Stimulated activated naive CD4-positive, alpha-beta T cell (primary cell): ENCODE data around the gene PBX4.
"Not testable (repeated sequence)": the region's sequence is repeated elsewhere in the genome, so short reads cannot be mapped to it uniquely, and the experiment has no call there.

ENCODE experiments used
- DNase-seq, 6 experiments: peaks; one replicate each; lab custom pipeline; 2025; lab: John Stamatoyannopoulos, UW

The PBX4 gene, protein sequence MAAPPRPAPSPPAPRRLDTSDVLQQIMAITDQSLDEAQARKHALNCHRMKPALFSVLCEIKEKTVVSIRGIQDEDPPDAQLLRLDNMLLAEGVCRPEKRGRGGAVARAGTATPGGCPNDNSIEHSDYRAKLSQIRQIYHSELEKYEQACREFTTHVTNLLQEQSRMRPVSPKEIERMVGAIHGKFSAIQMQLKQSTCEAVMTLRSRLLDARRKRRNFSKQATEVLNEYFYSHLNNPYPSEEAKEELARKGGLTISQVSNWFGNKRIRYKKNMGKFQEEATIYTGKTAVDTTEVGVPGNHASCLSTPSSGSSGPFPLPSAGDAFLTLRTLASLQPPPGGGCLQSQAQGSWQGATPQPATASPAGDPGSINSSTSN

DNA sequence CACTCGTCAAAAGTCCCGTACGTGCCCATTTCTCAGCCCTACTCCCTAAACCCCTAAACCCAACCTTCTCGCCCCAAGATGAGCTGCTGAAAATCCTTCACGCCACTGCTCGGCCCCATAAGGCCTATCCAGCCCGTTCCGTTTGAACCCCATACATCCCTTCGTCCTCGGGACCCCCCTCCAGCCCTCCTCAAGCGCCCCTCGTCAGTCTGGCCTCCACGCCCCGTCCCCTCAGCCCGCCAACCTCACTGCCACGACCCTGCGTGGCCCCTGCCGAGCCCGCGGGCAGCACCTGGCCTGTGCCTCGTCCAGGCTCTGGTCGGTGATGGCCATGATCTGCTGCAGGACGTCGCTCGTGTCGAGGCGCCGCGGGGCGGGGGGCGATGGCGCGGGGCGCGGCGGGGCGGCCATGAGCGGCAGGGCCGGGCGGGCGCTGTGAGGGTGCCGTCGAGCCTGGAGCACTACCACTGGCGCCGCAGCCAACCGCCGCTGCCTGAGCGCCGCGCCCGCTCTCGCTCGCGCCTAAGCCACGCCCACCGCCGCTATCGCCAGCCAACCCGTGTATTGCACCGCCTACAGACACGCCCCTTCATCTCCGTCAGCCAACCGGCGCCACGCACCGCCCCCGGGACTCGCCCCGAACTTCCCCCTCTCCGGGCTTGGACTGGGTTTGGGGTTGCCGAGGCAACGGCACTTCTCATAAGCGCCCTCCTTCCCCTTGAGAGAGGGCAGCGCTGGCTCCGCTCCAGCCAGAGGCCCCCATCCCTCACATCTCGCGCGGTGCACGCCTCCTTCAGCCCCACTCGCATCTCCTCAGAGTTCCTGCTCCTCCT lies at the start of gene PBX4:
PBX4 (minus strand) TSS at position 469 of the 833 bp plus-strand sequence; CDS start at position 411, 58 bp downstream.
- DNase-seq = peak; percentile 96 to 99 (median 98)

DNA sequence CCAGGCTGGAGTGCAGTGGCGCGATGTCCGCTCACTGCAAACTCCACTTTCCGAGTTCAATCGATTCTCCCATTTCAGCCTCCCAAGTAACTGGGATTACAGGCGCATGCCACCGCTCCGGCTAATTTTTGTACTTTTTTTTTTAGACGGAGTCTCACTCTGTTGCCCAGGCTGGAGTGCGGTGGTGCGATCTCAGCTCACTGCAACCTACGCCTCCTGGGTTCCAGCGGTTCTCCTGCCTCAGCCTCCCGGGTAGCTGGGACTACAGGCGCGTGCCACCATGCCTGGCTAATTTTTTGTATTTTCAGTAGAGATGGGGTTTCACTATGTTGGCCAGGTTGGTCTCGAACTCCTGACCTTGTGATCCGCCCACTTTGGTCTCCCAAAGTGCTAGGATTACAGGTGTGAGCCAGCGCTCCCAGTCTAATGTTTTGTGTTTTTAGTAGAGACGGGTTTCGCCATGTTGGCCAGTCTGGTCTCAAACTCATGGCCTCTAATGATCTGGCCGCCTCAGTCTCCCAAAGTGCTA lies 47.0 kb upstream of the PBX4 start:
- not testable (repeated sequence) for DNase-seq

DNA sequence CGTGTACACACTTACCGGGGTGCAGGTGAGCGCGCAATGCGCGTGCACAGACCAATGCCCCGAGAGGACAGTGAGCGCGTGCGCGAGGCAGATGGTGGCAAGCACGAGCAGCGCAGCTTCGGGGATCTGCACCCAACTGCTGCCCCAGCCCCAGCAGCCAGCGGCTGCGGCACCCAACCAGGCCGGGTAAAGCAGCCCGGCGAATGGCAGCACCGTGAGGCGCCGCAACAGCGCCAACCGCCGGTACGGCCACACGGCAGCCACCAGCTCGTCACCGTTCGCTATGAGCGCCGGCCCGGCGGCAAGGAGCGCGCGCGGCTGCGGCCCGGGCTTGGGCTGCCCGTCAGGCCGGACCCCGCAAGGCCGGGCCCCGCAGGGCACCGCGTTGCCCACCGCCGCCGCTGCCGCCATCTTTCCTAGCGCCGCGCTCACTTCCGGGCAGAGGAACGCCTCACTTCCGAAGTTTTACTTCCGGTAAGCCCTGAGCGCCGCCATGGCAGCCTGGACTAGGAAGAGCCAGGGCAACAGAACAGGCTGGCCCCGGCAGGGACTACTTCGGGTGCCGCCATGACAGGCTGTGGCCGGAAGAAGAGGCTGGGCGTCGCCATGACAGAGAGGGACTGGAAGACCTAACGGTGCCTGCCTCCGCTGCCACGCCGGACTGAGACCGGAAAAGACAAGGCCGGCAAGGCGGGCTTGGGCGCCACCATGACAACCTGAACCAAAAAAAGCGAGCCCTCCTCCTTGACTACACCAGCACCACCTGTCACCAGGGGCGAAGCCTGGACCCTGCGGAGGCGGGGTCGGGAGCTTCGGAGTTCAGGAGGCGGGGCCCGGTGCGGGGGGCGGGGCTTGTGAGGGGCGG lies 45.0 kb upstream of the PBX4 start, which contains the start of gene ATP13A1:
ATP13A1 (minus strand) TSS at position 421 of the 865 bp plus-strand sequence; CDS start at position 411, 10 bp downstream.
- peak; percentile 86 to 94 (median 94) for DNase-seq

DNA sequence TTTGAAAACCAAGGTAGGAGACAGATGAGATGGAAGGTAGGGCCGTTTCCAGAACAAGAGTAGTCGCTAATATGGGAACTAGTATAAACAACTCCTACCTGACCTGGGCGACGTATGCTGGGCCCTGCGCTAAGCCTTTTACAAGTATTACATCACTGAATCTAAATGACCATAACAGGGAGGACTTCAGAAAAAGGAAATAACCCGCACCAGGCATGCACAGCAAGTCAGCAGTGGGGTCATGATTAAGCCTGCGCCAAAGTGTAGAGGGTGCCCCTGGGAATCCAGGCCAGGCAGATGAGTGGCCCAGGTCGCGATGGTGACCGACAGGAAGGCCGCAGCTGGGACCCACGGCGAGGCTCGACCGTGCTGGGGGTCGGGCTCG lies 44.4 kb upstream of the PBX4 start:
- no peak for DNase-seq

DNA sequence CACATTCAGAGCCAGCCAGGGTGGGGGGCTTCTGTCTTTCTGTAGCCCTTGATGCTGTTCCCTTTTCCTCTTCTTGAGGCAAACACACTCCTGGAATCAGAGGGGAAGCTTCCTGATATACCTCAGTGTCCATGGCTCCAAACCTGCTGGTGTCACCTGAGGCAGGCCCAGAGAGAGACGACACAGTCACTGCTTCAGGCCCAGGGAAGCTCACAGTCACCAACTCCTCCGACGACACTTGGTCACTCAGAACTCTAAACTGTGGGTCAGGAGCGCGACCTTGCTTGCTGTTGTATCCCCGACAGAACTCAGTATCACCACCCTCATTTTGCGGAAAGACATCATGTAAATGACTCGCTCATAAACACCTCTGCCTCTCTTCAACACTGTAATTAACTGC lies 43.9 kb upstream of the PBX4 start:
- DNase-seq = no peak

DNA sequence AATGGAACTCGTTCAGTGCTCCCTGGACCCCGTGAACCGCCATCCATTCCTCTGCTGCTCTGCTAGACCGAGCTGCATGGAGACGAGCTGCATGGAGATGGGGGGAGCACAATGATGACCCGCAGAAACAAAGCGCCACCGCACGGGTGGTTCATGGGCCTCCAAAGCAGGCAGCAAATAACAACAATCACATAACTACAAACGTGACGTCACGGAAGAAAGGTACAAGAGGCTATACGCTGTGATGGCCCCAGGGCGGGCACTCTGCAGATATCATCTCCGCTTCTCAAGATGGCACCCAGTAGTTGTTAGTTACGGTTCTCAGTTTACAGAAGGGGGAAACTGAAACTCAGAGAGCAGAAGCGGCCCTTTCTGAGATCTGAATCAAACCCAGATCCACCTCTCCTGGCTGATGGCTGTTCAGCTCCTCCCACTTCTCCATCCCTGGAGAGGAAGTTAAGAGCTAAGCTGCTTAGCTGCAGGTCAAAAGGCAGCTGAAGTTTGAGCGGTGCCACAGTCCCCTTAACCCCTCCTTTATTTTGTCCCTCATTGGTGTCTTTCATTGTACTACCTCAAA lies 43.3 kb upstream of the PBX4 start:
- DNase-seq = no peak

DNA sequence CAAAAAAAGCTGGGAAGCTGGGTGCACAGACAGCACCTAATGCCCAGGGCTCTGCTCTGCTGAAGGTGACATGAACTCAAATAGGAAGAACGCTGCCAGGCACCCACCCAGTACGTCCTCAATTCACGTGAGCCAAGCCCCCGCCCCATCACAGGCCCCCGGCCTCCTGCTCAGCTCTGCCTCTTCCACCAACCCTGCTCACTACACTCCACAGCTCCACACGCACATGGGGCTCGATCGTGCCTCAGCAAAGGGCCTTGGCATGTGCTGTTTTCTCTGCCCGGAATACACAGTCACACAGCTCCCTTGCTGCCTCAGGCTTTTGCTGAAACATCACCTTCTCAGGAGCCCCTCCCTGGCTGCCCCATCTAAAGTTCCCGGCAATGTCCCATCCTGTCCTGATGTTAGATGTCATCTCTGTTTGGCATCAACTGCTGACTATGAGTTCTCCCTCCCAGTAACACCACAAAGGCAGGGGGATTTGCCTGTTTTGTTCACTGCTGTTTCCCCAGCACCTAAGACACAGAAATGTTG lies 42.7 kb upstream of the PBX4 start:
- no peak for DNase-seq

DNA sequence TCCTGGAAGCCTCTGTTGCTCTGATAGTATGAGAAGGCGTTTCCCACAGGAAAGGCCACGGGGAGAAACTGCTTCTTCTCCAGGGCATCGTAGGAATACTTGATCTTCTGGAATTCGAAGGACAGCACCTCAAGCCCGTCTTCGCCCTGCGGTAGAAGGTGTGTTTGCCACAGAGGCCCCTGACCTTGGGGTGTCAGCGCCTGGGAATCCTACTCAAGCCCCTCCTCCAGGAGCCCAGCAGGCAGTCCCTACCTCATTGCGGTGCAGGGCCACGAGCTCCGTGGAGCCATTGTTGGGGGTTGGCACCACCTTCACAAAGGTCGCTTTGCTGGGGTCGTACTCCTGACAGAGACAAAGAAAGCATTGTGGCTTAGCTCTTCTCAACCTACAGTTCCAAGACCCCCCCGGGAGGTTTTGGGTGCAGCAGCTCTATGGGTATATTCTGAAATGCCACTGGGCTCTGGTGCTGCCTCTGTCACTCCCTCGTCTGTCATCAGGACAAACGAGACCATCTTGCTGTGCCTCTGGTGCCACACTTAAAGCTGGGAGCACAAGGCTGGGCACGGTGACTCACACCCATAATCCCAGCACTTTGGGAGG lies 41.3 kb upstream of the PBX4 start:
- DNase-seq = no peak

DNA sequence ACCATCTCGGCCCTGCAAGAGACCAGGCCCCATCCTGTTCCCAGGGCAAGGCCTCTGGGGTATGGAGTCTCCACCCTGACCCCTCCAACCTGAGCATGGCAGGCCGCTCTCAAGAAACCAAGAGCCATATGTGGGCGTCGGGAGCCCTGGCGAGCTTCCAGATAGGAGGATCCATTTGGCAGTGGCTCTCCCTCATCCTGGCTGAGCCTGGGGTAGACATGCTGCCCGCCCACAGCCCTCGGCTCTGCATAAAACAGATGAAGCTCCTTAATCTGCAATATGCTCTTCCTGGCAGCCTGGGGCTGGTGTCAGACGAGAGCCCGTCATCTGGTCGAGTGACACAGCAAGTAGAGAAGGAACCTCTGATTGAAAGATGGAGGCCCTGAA lies 38.9 kb upstream of the PBX4 start:
- no peak for DNase-seq

DNA sequence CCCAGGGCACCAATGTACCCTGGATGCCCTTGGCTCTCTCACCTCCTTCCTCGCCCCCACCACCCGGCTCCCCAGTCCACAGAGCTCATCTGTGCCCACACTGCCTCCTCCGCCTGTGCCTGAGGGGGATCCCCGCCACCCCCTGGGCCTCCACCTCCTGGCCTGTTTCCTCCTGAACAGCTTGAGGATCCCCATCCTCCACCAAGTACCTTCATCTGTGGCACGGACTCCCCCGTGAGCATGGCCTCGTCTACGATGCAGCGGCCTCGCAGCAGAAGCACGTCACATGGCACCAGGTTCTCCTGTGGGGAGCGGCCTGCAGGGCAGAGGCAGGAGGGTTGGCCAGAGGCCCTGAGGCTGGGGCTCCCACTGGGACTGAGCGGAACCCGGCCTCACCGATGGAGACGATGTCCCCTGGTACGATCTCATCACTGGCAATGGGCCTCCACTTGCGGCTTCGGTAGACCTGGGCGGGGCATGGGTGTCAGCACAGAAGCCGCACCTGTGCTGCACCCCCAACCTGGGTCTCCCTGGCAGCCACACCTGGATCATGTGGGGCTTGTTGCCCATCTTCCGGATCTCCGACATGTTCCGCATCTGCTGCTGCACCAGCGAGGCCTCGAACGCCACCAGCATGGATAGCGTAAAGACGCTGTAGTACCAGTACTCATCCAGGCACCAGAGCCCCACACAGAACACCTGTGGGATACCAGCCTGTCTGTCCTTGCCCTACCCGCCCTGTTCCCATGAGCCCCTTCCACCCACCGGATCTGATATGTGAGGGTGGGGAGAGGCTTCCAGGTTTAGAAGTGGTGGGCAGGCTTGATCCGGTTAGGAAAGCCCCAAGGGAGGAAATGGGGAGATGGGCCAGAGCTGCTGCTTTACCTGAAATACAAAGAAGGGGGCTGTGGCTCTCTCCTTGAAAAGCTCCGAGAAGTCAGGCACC lies 38.2 kb upstream of the PBX4 start:
- no peak for DNase-seq

DNA sequence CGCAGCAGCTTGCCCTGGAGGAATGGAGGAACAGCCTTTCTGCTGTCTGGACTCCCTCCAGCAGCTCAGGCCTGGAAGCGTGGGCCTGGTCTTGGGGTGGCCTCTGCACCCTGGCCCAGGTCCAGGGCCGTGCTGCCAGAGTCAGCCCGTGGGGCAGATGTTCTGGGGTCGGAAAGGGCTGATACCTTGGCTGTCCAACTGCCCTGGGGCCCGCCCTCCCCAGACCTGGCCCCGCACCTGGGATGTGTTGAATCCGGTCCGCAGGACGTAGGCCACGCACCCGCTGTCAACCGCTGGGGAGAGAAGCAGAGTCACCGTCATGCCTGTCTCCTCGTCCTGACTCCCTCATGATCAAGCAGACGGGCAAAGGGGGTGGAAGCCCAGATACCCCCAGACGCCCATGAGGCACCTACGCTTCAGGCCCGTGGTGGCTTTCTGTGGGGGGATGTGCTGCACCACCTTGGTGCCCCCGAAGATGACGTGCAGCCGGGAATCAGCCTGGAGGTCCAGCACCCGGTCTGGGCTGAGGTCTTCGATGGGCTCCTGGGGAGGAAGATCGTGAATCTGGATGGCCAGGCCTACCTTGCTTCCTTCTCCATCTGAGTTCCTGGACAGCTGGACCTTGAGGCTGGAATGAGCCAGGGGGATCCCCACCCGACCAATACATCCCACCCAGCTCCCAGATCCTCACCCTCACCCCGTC lies 37.3 kb upstream of the PBX4 start:
- no peak for DNase-seq

DNA sequence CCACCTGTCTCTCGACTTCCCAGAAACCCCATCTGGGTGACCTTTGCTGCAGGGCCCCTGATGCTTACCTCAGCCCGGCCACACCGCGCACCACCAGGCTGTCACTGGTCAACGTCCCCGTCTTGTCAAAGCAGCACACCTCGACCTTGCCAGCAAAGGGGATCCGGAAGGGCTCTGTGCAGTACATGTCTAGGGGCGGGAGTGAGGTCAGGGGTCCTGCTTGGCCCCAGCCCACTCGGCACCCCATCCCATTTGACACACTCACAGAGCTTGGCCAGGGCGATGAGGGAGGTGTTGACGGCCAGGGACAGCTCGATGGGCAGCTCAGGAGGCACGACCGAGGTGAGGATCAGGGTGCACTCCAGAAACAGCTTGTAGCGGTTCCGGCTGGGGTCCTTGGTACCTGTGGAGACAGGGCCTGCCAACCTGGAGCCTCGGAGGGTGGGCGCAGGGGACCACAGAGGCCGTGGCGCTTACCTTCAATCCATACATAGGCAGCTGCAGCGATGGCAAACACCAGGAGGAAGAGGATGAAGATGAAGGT lies 36.6 kb upstream of the PBX4 start:
- no peak for DNase-seq

DNA sequence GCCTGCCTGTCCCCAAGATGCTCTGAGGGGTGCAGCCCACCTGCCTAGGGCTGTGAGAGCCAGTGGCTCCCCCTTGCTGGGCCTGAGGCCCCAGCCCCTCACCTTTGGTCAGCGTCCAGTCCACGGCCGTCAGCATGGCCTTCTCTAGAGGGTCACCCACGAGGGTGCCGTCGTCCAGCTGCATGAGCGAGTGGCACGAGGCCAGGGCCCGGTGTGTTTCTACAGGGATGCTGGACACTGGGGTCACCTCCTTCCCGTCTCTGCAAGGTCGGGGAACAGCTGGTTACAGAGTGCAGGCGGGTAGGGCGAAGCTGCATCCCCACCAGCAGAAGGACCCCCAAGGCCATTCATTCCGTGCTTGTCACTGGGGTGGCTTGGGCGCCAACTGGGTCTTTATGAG lies 36.0 kb upstream of the PBX4 start:
- DNase-seq = no peak

DNA sequence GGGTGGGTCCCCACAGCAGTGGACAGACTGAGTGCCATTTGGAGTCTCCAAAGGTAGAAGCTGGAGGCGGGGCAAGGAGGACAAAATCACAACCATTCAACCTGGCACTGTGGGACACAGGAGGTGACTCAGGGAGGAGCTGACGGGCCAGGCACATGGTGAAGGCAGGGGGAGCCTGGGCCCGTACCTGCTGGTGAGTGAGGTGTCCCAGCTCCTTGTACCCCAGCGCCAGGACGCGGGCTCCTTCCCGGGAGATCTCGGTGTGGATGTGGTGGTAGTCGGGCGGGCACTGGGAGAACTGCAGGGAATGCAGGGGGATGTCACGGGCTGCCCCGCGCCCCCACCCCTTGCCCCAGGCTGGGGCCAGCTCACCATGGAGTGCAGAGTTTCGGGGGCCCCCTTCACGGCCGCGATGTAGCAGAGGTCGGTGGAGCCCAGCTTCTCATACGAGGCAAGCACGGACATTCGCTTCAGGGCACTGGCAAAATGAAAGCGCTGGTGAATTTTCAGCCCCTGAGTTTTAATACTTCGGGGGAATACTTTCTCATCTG lies 35.2 kb upstream of the PBX4 start:
- DNase-seq = no peak

DNA sequence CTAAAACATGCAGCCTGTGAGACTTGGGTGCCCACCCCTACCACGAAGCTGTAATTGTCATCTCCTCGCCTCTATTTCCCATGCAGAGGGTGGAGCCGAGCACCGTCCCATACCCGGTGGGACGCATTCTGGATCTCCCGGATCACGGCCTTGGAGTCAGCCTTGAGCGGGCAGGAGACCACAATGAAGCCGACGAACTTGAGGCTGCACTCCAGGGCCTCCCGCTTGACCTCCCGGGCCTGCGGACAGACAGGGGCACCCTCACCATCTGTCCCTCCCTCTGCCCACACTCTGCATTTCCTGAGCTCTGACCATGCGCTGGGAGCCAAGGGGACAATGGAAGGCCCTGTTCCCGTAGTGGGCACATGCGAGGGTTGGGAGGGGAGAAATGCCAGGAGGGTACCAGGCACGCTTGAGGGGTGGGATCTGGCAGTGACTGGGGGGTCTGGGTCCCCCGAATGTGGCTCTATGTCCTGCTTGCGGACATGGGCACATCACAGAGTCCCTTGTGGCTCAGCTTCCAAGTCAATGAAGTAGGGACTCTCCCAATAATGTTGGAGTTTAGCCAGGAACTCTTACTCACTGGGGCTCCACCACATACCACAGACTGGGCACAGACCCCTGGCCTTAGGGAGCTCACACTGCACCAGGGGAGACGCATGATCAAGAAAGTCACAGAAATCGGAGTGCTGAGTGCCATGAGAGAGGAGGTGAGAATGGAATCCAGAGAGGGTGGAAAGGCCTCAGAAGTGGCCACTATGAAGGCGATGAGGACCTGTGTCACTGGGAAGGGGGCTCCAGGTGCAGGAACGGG lies 34.2 kb upstream of the PBX4 start:
- DNase-seq = no peak

DNA sequence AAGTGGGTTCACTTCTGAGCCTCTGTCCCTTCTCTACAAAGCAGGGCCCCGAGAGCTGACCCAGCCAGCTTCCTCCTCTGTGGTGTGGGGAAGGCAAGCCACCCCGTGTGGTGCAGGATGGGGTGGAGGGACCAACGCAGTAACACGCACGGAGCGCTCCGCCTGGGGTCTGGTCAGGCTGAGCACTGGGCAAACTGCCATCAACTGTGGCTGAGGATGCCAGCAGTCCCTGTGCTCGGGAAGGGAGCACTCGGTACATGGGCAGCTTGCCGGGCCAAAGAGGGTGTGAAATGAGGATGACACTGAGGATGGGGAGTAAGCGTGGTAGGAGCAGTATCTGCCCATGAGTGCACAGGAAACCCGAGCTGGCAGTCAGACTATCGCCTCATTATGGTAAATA lies 32.6 kb upstream of the PBX4 start:
- no peak for DNase-seq

DNA sequence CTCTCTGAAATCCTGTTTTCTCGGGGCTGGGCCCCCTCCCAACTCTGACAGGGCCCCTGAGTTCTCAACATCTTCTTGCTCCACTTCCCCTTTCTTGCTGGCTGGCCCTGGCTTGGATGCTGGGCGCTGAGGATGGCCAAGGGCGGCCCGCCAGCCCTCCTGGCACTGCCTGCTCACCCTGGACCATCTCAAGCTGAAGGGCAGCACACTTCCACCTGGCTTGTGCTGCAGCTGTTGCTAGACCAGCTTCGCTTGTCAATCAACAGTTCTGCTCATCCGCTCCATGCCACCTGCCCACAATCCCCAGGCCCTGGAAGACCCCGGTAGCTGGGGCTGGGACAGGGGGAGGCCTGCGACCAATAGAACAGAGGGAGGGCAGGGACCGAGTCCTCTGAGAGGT lies 31.8 kb upstream of the PBX4 start:
- DNase-seq = no peak

DNA sequence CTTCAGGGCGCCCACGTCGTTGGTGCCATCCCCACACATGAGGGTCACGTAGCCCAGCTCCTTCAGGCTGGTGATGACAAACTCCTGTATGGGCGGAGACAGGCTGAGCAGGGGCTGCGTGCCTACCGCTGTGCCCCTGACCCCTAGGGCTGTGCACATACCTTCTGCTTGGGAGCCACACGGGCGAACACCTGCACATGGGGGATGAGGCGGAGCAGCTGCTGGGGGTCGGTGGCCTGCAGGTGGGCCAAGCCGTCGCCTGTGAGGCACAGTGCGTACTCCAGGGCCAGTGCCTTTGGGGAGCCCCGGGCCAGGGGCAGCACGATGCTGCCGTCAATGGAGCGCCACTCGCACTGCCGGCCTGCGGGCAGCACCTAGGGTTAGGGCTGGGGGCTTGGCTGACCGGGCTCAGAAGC lies 31.1 kb upstream of the PBX4 start:
- DNase-seq = no peak
